HG03571 (cell line): ENCODE data around the gene EIF4A3.

Experiments
- ATAC-seq: cut with Tn5 transposase; IDR thresholded peaks from one replicate; pipeline ENCODE4 v1.9.1; 2021; ENCODE audit not compliant: unreplicated experiment

EIF4A3 gene

DNA sequence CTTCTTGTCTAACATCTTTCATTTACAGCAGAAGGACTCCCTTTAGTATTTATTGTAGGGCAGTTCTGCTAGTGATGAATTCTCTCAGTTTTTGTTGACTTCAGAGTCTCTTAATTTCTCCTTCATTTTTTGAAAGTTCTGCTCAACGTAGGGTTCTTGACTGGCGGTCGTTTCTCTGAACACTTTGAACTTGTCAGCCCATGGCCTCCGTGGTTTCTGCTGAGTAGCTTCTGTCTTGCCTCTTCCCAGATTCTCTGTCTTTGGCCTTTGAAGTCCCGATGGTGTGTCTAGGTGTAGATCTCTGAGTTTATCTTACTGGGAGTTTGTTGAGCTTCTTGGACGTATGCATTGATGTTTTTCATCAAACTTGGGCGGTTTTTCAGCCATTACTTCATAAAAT, 32.2 kb downstream of the EIF4A3 start:
- ATAC-seq, result no peak

DNA sequence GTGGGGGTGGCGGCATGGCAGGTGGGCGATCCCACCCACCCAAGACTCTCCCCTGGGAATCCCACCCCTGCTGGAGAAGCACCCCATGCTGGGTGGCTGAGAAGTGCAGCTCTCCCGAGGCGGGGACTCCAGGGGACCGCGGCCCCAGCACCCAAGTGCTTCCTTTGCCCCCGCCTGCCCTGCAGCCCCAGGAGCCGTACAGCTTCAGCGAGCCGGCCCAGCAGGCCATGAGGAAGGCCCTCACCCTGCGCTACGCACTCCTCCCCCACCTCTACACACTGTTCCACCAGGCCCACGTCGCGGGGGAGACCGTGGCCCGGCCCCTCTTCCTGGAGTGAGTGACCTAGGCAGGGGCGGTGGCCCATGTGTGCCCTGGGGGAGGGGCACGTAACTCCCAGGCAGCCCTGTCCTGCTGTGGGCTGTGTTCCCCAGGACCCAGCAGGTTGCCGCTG, 33.9 kb downstream of the EIF4A3 start:
- ATAC-seq, result no peak

DNA sequence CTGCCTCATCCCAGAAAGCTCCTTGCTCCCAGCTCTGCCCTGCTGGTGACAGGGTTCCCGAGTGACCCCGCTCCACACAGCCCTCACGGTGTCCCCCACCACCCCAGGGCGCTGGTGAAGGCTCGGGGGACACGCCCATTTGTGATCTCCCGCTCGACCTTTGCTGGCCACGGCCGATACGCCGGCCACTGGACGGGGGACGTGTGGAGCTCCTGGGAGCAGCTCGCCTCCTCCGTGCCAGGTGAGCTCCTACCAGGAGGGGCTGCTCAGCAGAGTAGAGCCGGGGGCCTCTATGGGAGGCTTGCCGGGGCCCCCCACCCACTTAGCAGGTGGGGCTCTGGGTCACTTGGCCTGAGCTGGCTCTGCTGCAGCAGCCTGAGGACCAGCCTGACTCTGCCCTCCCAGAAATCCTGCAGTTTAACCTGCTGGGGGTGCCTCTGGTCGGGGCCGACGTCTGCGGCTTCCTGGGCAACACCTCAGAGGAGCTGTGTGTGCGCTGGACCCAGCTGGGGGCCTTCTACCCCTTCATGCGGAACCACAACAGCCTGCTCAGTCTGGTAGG, 34.4 kb downstream of the EIF4A3 start:
- no peak for ATAC-seq

DNA sequence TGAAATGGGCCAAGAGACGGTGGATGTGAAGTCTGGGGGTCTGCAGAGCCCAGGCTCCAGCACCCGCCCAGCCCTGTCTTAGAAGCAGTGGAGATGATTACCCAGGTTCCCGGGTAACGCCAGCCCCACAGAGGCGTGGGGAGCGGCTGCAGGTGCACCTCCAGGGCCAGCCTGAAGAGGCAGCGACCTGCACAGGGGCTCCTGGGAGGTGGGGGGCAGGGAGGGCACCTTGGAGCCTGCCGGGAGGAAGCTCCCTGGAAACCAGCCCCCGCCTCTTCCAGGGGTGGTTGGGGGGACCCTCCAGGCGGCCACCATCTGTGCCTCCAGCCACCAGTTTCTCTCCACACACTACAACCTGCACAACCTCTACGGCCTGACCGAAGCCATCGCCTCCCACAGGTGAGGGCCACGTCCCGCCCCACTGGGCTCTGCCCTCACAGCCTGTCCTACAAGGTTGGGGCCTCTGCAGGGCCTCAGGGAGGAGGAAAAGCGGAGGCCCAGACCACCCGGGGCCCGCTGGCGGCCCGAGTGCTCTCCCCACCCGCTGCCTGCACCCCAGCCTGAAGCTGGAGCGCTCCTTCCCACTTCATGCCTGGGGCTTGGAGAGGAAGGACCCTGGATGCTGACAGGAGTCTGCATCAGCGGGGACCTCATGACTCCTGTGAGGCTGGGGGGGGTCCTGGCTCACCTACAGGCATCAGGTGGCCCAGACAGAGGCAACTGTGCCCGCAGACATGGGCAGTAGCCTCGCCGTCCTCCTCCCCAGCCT, 35.0 kb downstream of the EIF4A3 start:
- ATAC-seq, result no peak

DNA sequence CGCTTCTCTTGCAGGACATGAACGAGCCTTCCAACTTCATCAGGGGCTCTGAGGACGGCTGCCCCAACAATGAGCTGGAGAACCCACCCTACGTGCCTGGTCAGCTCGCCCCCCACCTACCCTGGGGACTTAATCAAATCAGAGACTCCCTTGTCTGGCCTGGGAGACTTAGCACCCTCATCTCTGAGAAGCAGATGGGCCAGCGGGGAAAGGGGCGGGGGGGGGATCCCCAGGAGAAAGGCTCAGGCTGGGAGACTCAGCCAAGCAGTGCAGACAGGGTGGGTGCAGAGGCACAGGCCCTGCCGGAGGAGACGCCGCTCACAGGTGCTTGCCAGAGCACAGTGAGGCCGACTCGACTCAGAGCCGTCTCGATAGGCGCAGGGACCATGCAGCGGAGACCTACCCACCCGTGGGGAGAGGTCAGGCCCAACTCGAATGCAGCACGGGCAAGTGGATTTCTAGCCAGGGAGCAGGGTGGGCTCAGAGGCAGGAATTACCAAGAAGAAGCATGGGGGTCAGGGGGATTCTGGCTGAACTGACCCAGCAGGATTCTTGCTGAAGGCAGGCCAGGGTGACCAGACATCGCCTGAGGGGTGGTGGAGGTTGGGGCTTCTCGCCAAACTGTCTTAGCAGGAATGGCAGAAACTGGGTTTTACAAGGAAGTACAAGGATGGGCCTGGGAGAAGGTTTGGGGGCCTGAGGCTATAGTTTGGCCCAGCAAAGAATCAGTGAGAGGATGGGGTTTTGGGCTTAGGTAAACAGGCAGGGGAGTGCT, 35.8 kb downstream of the EIF4A3 start:
- no peak for ATAC-seq

DNA sequence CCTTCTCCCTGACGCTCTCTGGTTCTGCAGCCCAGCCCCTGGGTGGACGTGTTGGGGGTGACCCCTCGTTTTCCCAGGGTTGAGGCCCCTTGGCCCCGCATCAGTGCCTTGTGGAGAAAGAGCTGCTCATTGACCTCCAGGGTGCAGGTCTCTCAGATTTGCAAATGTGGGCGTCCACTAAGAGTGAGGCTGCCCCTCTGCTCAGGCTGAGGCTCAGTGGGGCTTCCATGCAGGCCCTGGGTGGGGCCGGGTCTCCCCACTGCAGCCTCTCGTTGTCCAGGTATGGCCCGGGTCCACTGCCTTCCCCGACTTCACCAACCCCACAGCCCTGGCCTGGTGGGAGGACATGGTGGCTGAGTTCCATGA, 36.5 kb downstream of the EIF4A3 start:
- ATAC-seq, result no peak

DNA sequence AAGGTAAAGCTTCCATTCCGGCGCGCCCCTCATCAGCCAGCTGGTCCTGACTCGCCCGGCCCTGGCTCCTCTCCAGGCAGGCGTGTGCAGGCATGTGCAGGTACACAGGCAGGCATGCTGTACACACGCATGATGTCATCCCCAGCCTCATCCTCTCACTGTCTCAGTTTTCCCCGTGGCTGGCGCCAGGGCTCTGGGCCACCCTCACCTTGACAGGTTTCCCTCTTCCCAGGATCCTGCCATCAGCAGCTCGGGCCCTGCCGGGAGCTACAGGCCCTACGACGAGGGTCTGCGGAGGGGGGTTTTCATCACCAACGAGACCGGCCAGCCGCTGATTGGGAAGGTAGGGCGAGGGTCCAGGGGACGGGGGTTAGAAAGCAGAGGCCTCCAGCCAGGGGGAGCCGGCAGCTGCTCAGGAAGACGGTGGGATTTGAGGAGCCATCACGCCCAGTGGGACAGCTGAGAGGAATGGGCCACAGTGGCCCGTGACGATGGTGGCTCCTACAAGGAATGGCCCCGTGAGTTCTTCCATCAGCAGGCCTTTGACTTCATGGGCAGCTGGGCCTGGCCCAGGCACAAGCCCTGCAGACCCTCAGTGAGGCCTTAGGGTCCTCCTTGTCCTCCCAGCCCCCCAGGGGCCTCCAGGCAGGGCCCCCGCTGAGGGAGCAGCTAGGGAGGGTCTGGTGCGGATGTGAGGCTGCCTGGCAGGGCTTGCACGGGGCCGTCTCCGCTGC, 37.0 kb downstream of the EIF4A3 start:
- no peak for ATAC-seq

DNA sequence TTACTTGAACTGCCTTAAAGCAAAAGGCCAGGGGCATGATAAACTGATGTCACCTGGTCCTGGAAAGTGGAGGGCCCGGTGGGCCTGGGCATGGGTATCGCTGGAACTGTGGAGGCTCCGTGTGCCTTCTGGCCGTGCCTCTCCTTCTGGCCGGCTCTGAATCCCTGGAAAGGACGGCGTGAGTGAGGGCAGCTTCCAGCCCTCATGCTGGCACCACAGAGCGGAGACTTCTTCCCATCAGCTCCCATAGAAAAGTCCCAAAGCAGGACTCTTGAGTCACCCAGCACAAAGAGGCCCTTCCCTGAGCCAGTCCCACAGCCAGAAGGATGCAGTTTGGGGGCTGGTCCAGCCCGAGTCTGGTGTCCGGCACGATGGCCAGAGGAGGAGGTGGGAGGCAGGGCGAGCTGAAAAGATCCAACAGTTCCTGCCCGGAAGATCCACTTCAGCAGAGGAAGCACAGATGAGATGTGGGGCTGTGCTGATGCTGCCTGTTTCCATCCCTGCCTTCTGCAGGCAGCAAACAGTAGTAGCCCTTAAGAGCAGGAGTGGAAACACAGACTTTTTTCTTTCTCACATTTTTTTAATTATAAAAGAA, 37.8 kb downstream of the EIF4A3 start:
- no peak for ATAC-seq

DNA sequence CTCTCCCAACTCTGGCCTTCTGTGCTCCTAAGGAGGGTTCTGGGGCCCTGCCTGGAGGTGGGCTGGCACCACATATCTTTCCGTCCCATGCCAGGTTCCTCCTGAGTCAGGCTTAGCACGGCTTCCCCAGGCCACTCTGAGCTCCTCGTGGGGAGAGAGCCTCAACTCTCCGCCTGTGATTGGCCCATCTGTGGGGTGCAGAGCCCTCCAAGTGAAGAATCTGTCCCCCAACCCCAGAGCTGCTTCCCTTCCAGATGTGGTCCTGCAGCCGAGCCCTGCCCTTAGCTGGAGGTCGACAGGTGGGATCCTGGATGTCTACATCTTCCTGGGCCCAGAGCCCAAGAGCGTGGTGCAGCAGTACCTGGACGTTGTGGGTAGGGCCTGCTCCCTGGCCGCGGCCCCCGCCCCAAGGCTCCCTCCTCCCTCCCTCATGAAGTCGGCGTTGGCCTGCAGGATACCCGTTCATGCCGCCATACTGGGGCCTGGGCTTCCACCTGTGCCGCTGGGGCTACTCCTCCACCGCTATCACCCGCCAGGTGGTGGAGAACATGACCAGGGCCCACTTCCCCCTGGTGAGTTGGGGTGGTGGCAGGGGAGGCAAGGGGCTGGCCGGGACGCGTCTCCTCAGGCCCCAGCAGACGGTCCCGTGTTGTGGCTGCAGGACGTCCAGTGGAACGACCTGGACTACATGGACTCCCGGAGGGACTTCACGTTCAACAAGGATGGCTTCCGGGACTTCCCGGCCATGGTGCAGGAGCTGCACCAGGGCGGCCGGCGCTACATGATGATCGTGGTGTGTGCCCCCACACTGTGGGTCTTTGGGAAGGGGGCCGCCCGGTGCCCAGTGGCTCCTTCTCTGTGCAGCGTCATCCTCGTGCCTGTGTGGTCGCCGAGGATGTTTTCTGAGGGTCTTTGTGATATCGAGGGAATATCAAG, 38.6 kb downstream of the EIF4A3 start:
- ATAC-seq, result no peak

DNA sequence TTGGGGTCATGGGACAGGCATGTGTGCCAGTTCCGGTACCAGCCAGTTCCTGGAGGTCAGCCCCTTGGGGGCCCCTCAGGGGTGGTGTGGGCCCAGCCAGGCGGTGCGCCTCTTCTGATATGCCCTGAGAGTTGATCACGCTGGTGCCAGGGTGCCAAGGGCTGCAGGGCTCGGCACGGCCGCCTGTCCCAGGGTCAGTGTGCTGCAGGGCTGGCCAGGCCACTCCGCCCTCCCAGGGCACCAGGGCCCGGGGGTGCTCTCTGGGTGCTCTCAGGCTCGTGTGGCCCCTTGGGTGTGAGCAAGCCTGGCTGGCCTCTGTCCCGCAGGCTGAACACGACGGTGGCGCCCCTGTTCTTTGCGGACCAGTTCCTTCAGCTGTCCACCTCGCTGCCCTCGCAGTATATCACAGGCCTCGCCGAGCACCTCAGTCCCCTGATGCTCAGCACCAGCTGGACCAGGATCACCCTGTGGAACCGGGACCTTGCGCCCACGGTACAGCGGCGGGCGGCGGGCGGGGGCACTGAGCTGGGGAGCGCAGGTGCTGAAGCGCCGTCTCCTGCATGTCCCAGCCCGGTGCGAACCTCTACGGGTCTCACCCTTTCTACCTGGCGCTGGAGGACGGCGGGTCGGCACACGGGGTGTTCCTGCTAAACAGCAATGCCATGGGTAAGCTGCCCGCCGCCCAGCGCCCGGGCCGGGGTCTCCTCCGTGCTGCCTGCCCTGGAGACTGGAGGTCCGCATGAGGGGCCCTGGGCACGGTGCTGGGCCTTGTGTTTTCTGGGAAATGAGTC, 39.5 kb downstream of the EIF4A3 start:
- ATAC-seq, result no peak

DNA sequence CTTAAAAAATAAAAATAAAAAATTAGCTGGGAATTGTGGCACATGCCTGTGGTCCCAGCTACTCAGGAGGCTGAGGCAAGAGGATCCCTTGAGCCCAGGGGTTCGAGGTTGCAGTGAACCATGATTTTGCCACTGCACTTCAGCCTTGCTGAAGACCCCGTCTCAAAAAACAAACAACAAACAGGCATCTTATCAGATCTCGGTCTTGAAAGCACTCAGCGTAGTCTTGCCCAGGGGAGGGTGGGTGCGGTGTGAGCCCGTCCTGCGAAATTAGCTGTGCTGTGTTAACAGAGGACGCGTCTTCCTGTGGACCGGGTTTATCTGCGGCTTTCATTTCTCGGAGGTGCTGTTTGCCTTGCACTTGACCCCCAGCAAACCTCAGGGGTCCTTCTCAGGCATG, 40.2 kb downstream of the EIF4A3 start:
- no peak for ATAC-seq

DNA sequence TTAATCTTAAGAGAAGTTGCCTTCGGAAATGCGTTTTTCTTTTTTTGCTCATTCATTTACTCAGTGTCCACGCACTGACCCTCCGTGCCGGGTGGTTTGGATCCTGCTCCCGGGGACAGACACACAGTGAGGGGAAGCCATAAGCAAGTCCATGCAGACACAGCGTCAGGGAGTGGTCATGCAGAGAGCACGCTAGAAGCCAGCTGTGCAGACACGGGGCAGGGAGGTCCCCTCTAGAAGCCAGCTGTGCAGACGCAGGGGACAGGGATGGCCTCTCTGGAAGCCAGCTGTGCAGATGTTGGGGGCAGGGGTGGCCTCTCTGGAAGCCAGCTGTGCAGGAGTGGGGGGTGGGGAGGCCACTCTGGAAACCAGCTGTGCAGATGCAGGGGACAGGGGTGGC, 40.8 kb downstream of the EIF4A3 start:
- no peak for ATAC-seq

DNA sequence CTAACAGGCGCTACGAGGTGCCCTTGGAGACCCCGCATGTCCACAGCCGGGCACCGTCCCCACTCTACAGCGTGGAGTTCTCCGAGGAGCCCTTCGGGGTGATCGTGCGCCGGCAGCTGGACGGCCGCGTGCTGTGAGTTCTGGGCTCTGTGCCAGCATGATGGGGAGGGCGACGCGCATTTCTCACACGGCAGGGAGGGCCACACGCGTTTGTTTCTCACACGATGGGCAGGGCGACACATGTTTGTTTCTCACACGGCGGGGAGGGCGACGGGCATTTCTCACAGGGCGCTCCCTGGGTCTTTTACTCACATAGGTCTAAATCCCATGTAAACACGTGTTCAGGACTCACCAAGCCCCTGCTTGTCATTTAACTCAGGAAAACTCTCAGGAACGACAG, 41.2 kb downstream of the EIF4A3 start:
- ATAC-seq, result no peak

DNA sequence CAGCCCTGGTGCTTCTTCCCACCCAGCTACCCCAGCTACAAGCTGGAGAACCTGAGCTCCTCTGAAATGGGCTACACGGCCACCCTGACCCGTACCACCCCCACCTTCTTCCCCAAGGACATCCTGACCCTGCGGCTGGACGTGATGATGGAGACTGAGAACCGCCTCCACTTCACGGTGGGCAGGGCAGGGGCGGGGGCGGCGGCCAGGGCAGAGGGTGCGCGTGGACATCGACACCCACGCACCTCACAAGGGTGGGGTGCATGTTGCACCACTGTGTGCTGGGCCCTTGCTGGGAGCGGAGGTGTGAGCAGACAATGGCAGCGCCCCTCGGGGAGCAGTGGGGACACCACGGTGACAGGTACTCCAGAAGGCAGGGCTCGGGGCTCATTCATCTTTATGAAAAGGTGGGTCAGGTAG, 42.0 kb downstream of the EIF4A3 start:
- no peak for ATAC-seq

DNA sequence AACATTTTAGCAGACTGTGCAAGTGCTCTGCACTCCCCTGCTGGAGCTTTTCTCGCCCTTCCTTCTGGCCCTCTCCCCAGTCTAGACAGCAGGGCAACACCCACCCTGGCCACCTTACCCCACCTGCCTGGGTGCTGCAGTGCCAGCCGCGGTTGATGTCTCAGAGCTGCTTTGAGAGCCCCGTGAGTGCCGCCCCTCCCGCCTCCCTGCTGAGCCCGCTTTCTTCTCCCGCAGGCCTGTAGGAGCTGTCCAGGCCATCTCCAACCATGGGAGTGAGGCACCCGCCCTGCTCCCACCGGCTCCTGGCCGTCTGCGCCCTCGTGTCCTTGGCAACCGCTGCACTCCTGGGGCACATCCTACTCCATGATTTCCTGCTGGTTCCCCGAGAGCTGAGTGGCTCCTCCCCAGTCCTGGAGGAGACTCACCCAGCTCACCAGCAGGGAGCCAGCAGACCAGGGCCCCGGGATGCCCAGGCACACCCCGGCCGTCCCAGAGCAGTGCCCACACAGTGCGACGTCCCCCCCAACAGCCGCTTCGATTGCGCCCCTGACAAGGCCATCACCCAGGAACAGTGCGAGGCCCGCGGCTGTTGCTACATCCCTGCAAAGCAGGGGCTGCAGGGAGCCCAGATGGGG, 42.5 kb downstream of the EIF4A3 start:
- no peak for ATAC-seq

DNA sequence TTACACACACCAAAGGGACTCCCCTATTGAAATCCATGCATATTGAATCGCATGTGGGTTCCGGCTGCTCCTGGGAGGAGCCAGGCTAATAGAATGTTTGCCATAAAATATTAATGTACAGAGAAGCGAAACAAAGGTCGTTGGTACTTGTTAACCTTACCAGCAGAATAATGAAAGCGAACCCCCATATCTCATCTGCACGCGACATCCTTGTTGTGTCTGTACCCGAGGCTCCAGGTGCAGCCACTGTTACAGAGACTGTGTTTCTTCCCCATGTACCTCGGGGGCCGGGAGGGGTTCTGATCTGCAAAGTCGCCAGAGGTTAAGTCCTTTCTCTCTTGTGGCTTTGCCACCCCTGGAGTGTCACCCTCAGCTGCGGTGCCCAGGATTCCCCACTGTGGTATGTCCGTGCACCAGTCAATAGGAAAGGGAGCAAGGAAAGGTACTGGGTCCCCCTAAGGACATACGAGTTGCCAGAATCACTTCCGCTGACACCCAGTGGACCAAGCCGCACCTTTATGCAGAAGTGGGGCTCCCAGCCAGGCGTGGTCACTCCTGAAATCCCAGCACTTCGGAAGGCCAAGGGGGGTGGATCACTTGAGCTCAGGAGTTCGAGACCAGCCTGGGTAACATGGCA, 43.4 kb downstream of the EIF4A3 start:
- ATAC-seq, result no peak

DNA sequence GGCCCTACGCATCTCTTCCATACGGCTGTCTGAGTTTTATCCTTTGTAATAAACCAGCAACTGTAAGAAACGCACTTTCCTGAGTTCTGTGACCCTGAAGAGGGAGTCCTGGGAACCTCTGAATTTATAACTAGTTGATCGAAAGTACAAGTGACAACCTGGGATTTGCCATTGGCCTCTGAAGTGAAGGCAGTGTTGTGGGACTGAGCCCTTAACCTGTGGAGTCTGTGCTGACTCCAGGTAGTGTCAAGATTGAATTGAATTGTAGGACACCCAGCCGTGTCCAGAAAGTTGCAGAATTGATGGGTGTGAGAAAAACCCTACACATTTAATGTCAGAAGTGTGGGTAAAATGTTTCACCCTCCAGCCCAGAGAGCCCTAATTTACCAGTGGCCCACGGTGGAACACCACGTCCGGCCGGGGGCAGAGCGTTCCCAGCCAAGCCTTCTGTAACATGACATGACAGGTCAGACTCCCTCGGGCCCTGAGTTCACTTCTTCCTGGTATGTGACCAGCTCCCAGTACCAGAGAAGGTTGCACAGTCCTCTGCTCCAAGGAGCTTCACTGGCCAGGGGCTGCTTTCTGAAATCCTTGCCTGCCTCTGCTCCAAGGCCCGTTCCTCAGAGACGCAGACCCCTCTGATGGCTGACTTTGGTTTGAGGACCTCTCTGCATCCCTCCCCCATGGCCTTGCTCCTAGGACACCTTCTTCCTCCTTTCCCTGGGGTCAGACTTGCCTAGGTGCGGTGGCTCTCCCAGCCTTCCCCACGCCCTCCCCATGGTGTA, 44.1 kb downstream of the EIF4A3 start:
- no peak for ATAC-seq
